Suprapubic skin (tissue), 4 donors: ENCODE measurements around the gene KIF20B. TPM values are rescaled to one million over a fixed set of nuclear protein-coding genes. Genes with fewer than 3 reads are reported as not detected.

ENCODE experiments used
- DNase-seq, 2 donors: peaks; one replicate each; pipeline ENCODE4 v3.0.0-alpha.2; 2019; ENCODE audit warnings: low spot score in 2 of 2
- H3K27ac ChIP-seq: fragments of 200-600 bp; sonication (generic); one replicate; pipeline ENCODE4 v1.5.1; 2019
- H3K27me3 ChIP-seq: fragments of 200-600 bp; sonication (generic); one replicate; pipeline ENCODE4 v1.5.1; 2019
- H3K36me3 ChIP-seq: fragments of 200-600 bp; sonication (generic); one replicate; pipeline ENCODE4 v1.5.1; 2019
- H3K4me1 ChIP-seq: fragments of 200-600 bp; sonication (generic); one replicate; pipeline ENCODE4 v1.5.1; 2019
- H3K4me3 ChIP-seq: fragments of 200-600 bp; sonication (generic); one replicate; pipeline ENCODE4 v1.5.1; 2019; ENCODE audit warnings: mild to moderate bottlenecking
- H3K9me3 ChIP-seq: fragments of 200-600 bp; sonication (generic); one replicate; pipeline ENCODE4 v1.5.1; 2019
- EP300 ChIP-seq: sonication (generic); formaldehyde crosslinking; IDR thresholded peaks from one replicate; pipeline ENCODE4 v1.6.1; 2017; ENCODE audit warnings: antibody characterized with exemption
- POLR2A ChIP-seq, 2 donors: fragments of 450-650 bp; IDR thresholded peaks; one replicate each; pipeline ENCODE4 v1.6.1; 2017; ENCODE audit warnings: antibody characterized with exemption in 2 of 2, mild to moderate bottlenecking in 2 of 2, moderate library complexity in 2 of 2
- POLR2AphosphoS5 ChIP-seq, 3 donors: sonication (generic); formaldehyde crosslinking; IDR thresholded peaks; one replicate each; pipeline ENCODE4 v1.6.1; 2017; ENCODE audit warnings: antibody characterized with exemption in 3 of 3
- WGBS: methylation state at CpG from one replicate; pipeline ENCODE4 v1.1.5; 2018; 5-methylcytosine and 5-hydroxymethylcytosine counted together
- total RNA-seq, 4 donors: library from RNA; depleted of rRNA; stranded (reverse); fragments of >200 nt; gene quantifications; one replicate each; pipeline ENCODE4 v1.1.0, GENCODE V29; 2016
- TF ChIP-seq, protein P1 (sequence below), 2 donors: fragments of 200-600 bp in 1 of 2; fragments of 450-650 bp in 1 of 2; sonication (generic) in 1 of 2; IDR thresholded peaks; one replicate each; pipeline ENCODE4 v1.5.1; 2016 to 2019; ENCODE audit warnings: antibody characterized with exemption in 2 of 2, mild to moderate bottlenecking in 1 of 2, moderate library complexity in 1 of 2

Gene KIF20B
- total RNA-seq, 4 donors from 2014 or later = 5.1 to 7.6 (median 6.3) TPM

DNA sequence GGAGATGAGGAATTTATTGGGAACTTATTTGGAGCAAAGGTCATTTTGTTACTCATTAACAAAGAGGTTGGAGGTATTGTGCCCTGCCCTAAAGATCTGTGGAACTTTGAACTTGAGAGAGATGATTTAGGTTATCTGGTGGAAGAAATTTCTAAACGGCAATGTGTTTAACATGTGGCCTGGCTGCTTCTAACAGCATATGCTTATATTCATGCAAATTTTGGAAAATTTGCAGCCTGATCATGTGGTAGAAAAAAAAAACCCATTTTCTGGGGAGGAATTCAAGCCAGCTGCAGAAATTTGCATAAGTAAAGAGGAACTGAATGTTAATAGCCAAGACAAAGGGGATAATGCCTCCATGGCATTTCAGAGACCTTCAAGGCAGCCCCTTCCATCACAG, 45.7 kb upstream of the KIF20B start:
- no peaks in the 10 kb centered on the region for H3K4me1 ChIP-seq
- no peaks in the 10 kb centered on the region for H3K9me3 ChIP-seq
- no peaks in the 10 kb centered on the region for H3K36me3 ChIP-seq
- DNase-seq = no peak
- H3K27me3 ChIP-seq = no peaks in the 10 kb centered on the region
- H3K27ac ChIP-seq = no peak overlapping the region
- no peak for TF ChIP-seq EP300
- TF ChIP-seq POLR2A (IDR thresholded peaks at IDR 0.05) = no peak
- no peak for TF ChIP-seq POLR2AphosphoS5 (IDR thresholded peaks at IDR 0.05)
- TF ChIP-seq, protein P1, sequence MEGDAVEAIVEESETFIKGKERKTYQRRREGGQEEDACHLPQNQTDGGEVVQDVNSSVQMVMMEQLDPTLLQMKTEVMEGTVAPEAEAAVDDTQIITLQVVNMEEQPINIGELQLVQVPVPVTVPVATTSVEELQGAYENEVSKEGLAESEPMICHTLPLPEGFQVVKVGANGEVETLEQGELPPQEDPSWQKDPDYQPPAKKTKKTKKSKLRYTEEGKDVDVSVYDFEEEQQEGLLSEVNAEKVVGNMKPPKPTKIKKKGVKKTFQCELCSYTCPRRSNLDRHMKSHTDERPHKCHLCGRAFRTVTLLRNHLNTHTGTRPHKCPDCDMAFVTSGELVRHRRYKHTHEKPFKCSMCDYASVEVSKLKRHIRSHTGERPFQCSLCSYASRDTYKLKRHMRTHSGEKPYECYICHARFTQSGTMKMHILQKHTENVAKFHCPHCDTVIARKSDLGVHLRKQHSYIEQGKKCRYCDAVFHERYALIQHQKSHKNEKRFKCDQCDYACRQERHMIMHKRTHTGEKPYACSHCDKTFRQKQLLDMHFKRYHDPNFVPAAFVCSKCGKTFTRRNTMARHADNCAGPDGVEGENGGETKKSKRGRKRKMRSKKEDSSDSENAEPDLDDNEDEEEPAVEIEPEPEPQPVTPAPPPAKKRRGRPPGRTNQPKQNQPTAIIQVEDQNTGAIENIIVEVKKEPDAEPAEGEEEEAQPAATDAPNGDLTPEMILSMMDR (IDR thresholded peaks at IDR 0.05) = no peak
- H3K4me3 ChIP-seq = no peak overlapping the region
- WGBS = 71% methylated on average over 1 of the region's 1 CpG

DNA sequence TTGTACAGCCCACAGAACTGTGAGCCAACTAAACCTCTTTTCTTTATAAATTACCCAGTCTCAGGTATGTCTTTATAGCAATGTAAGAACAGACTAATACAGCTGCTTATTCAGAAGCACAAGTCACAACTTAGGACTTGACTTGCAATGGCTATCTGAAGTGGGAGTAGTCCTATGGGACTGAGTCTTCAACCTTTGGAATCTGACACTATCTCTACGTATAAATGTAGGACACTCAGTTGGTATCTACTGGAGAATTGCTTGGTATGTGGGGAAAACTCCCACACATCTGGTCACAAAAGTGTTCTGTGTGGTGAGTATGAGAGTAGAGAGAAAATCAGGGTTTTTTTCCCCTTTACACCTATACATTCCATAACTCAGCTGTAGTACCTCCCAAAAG, 44.1 kb upstream of the KIF20B start:
- Histone ChIP-seq H3K4me3 (no peak overlapping the region), H3K4me1 (no peaks in the 10 kb centered on the region), H3K36me3 (no peaks in the 10 kb centered on the region), H3K27me3 (no peaks in the 10 kb centered on the region), H3K9me3 (no peaks in the 10 kb centered on the region), H3K27ac (no peak overlapping the region)
- TF ChIP-seq POLR2A (IDR thresholded peaks at IDR 0.05) = no peak
- TF ChIP-seq, protein P1 (IDR thresholded peaks at IDR 0.05) = no peak
- no peak for TF ChIP-seq EP300
- no peak for DNase-seq
- 100% methylated on average over 1 of the region's 1 CpG for WGBS

DNA sequence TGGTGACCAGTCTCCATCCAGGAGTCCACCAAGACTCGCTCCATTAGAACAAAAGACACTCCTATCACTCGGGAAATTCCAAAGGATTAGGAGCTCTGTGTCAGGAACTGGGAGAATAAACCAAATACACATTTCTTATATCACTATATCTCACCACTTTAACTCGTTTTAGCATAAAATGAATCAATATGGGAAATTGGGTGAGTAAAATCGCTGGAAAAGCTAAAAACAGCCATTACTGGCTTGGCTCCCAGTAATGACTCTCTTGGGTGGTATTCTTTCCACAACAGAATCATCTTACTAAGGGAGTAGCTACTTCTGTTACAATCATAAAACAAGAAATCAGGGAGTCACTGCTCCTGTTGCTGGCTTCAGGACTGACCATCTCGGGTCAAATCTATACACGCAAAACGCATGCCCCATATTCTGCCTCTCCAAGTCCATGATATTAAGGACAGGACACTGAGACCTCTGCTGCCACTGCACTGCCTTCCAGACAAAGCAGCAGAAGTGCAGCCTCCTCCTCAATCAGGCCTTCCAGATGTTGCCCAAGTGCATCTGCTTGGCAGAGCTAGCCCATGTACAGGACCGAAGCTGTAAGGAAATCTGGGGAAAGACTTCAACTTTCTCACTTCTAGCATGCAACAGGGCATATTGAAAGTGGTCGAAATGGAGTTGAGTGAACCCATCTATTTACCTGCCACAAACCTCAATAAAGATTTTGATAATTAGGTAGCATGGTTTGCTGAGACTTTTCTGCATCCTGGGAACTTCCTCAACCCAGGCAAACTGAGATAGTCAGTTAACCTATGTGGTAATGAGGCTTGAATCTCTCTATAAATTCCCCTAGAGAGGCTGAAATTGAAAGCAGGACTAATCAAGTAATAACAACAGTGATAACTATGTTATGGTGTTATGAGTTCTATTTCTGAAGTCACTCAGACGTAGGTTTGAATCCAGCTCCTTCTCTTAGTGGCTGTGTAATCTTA, 42.0 kb upstream of the KIF20B start:
- H3K4me1 ChIP-seq = no peaks in the 10 kb centered on the region
- no peaks in the 10 kb centered on the region for H3K36me3 ChIP-seq
- WGBS = 75% methylated on average over 10 of the region's 10 CpGs
- no peak overlapping the region for H3K4me3 ChIP-seq
- DNase-seq = no peak
- H3K27ac ChIP-seq = no peak overlapping the region
- TF ChIP-seq EP300 (no peak), POLR2A (IDR thresholded peaks at IDR 0.05) (no peak), POLR2AphosphoS5 (IDR thresholded peaks at IDR 0.05) (no peak)
- TF ChIP-seq, protein P1 (IDR thresholded peaks at IDR 0.05) = no peak
- H3K9me3 ChIP-seq = no peaks in the 10 kb centered on the region
- no peaks in the 10 kb centered on the region for H3K27me3 ChIP-seq

DNA sequence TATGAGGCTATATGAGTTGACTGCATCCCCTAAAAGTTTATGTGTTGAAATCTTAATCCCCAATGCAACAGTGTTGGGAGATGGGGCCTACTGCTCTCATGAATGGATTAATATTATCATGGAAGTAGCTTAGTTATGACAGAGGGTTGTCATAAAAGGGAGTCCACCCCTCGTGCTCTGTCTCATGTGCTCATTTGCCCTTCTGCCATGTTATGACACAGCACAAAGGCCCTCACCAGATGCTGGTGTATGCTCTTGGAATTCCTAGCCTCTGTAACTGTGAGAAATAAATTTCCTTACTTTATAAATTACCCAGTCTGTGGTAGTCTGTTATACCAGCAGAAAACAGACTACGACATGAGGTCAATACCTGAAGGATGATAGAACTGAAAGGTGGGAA, 38.8 kb upstream of the KIF20B start:
- no peaks in the 10 kb centered on the region for H3K9me3 ChIP-seq
- 100% methylated on average over 2 of the region's 2 CpGs for WGBS
- H3K4me1 ChIP-seq = peaks cover 4% of the 10 kb centered on the region
- H3K27ac ChIP-seq = no peak overlapping the region
- H3K27me3 ChIP-seq = no peaks in the 10 kb centered on the region
- DNase-seq = no peak
- no peak overlapping the region for H3K4me3 ChIP-seq
- TF ChIP-seq, protein P1 (IDR thresholded peaks at IDR 0.05) = no peak
- TF ChIP-seq POLR2A (IDR thresholded peaks at IDR 0.05) (no peak), EP300 (no peak), POLR2AphosphoS5 (IDR thresholded peaks at IDR 0.05) (no peak)
- H3K36me3 ChIP-seq = no peaks in the 10 kb centered on the region

DNA sequence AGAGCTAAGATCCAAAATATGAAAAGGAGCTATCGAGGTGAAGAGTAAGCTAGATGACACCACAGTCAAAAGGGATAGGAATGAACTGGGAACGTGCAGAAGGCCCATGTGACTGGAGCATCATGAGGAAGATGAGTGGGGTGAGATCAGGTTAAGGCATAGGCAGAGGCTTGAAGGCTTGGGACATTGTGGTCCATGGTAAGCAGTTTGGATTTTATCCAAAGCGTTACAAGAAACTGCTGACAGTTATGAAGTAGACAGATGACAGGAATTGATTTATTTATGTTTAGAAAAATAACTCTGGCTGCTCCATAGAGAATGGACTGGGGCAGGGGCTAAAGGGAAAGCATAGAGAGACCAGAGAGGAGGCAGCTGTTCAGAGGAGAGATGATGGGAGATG, 38.2 kb upstream of the KIF20B start:
- DNase-seq = no peak
- H3K9me3 ChIP-seq = no peaks in the 10 kb centered on the region
- WGBS = 83% methylated on average over 3 of the region's 3 CpGs

More for the DNA sequence above, 38.2 kb upstream of the KIF20B start:
- TF ChIP-seq, protein P1 (IDR thresholded peaks at IDR 0.05) = no peak
- no peak for TF ChIP-seq POLR2AphosphoS5 (IDR thresholded peaks at IDR 0.05)
- no peak for TF ChIP-seq POLR2A (IDR thresholded peaks at IDR 0.05)
- no peak for TF ChIP-seq EP300
- no peak overlapping the region for H3K4me3 ChIP-seq
- H3K4me1 ChIP-seq = peaks cover 4% of the 10 kb centered on the region
- no peaks in the 10 kb centered on the region for H3K27me3 ChIP-seq
- no peaks in the 10 kb centered on the region for H3K36me3 ChIP-seq
- H3K27ac ChIP-seq = no peak overlapping the region
